ENCODE results near the gene OST4.

OST4 gene

GRCh38 chr2:27023740-27024139 lies 47.7 kb downstream of the OST4 start:
- no peak for DNase-seq

GRCh38 chr2:27021253-27022049 lies 50.0 kb downstream of the OST4 start:
- DNase-seq: no peak

All from left hindlimb (tissue), 1 donor.